Medulla oblongata (tissue), 1 donor: ENCODE measurements around the gene ZEB2.
A peak's percentile ranks its signal among the peaks of the same experiment; 100 is the strongest.

Experiments
- DNase-seq: peaks from one replicate; pipeline ENCODE4 v3.0.0-alpha.2; 2015; ENCODE audit errors: extremely low spot score

ZEB2 gene

DNA sequence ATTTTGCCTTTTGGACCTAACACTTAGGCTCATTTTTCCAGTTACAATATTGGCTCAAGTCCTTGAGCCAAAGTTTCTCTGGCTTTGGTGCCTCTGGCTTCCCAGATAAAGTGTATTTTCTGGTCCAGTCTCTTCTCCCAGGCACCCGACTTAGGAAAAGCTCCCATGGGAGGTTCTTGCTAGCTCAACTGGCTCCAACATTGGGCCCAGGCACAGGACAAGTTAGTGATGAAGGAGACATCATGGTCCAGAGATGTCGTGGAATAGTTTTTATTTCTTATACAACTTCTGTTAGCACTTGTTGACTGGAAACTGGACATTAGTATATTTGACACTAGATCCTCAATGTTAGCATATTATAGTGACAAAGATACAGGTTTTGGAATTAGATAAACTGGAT lies 8.2 kb upstream of the ZEB2 start:
- DNase-seq, result peak; percentile 9

- DNase-seq, result peak; percentile 34
Observed at GRCh38 chr2:144526831-144527230, 6.9 kb upstream of the ZEB2 start.

- peak; percentile 68 for DNase-seq
Observed at GRCh38 chr2:144524118-144525009, 4.4 kb upstream of the ZEB2 start.

DNA sequence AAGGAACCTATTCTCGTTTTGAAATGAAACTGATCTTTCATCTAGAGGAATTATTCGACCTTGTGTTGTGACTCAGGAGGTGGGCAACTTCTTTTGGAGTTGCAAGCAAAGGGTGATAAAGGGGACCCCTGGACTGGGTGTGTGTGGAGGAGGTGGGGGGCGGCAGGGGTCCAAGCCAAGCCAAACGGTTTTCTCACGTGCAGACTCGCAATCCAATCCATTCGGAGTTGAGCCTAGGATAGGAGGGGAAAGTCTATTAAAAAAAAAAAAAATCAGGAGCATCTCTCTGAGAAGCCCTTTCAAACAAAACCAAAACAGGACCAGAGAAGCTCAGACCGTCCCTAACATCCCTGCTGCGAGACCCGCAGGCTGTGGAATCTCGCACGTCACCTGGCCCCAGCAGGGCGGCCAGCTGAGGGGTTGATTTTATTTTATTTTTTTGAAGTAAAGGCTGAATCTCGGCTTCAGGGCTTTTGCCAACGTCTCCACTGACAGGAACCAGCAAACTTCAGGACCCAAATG lies 3.7 kb upstream of the ZEB2 start:
- DNase-seq, result peak; percentile 56

GRCh38 chr2:144522897-144523595 lies 3.1 kb upstream of the ZEB2 start:
- peak; percentile 80 for DNase-seq

GRCh38 chr2:144522176-144522896 lies 2.4 kb upstream of the ZEB2 start:
- DNase-seq, result peak; percentile 43

DNA sequence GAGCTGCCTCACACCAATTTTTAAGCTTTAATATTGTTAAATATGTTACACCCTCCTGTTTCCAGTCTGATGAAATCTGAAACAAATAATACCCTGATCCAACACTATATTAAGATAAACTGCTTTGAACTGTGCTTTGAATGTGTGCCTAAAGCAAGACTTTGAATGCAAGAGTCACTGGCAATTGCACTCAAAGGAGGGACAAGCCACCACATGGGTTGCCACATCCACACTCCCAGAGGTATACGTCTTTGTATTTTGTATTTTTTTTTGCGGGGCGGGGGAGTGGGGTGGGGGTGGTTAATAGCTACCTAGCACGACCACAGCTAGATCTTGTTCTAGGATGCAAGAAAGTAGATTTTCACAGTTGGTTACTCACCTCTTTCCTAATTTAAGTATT lies 1.8 kb upstream of the ZEB2 start:
- peak; percentile 51 for DNase-seq

GRCh38 chr2:144520756-144521487 lies 1.0 kb upstream of the ZEB2 start:
- peak; percentile 73 for DNase-seq

DNA sequence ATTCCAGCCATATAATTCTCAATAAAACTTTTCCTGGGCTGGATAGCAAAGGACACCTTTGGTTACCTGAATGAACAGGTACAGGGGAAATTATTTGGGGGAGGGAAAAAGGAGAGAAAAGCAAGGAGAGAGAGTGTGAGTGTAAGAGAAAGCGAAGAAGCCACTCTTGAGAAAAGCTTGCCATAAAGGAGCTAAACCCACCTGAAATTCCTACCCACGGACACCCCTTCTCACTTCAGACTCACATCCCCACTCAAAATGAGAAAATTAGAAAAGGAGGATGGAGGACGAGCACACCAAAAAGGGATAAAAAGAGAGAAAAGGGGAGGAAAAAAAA lies 354 bp downstream of the ZEB2 start:
- DNase-seq, result no peak

- peak; percentile 79 for DNase-seq
Observed at GRCh38 chr2:144518748-144519596, 947 bp downstream of the ZEB2 start.

- DNase-seq, result peak; percentile 66
Observed at GRCh38 chr2:144517866-144518747, 1.8 kb downstream of the ZEB2 start.

GRCh38 chr2:144516981-144517865 lies 2.7 kb downstream of the ZEB2 start:
- peak; percentile 61 for DNase-seq

- no peak for DNase-seq
Observed at GRCh38 chr2:144516411-144516980, 3.4 kb downstream of the ZEB2 start.

DNA sequence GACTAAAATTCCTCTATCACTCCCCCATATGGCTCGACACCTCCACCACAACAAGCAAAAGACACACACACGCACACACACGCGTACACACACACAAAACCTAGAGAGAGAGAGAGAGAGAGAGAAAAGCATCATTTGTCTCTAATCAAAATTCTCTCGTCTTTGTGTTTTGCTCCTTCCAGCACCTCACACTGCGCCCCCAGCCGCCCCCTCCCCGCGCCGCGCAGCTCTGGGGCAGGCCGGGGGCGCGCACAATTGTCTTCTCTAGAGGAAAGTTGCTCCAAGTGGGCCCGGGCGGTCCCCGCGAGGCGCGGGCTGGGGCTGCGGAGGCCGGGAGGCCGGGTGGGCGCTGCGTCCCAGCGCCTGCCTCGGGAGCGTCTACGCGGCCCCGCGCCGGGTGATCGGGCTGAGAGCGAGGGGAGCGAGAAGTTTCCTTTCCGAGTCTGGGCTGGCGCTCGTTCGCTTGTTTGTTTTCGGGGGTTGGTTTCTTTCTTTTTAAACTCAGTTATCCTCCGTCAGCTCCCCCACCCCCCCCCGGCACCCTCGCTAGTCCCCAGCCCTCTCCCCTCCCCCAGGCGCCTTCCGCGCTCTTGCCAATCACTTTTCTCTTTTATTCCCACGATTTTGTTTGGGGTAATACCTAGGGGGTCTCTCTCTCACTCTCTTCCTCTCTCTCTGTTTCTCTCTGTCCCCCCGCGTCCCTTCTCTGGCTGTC lies 4.1 kb downstream of the ZEB2 start:
- DNase-seq, result peak; percentile 64

GRCh38 chr2:144515099-144515695 lies 4.7 kb downstream of the ZEB2 start:
- peak; percentile 60 for DNase-seq

- DNase-seq, result peak; percentile 71
Observed at GRCh38 chr2:144514616-144515091, 5.3 kb downstream of the ZEB2 start.
